Esophagus squamous epithelium (tissue), 4 donors: Measurements from ENCODE around the gene ITSN2.

ENCODE experiments used
- CTCF ChIP-seq, 6 experiments: fragments of 450-650 bp in 4 of 6; fragments of 200-600 bp in 2 of 6; sonication (generic) in 2 of 6; IDR thresholded peaks; one replicate each; pipeline ENCODE4 v1.5.1; 2016 to 2019; ENCODE audit warnings: antibody characterized with exemption in 6 of 6, mild to moderate bottlenecking in 4 of 6, moderate library complexity in 4 of 6
- POLR2A ChIP-seq, 4 donors: fragments of 450-650 bp; IDR thresholded peaks; one replicate each; pipeline ENCODE4 v1.6.1; 2017; ENCODE audit warnings: antibody characterized with exemption in 4 of 4, mild to moderate bottlenecking in 4 of 4, moderate library complexity in 3 of 4

GRCh38 chr2:24262421-24262970 is 97.8 kb downstream of the ITSN2 start:
- TF ChIP-seq CTCF (IDR thresholded peaks at IDR 0.05) (no peak), POLR2A (IDR thresholded peaks at IDR 0.05) (no peak)
